NB4 (cell line): ENCODE data around the gene USP30.
A peak's percentile ranks its signal among the peaks of the same experiment; 100 is the strongest.

Experiments used
- DNase-seq: peaks from one replicate; pipeline ENCODE4 v3.0.0; 2010; ENCODE audit warnings: low read depth
- H3K4me3 ChIP-seq: one replicate; pipeline ENCODE4 v1.5.1; 2011; ENCODE audit warnings: mild to moderate bottlenecking, low read depth, low read length, moderate library complexity
- MYC ChIP-seq: IDR thresholded peaks from 2 replicates; pipeline ENCODE4 v1.6.1; 2011; ENCODE audit warnings: low read depth, low read length
- POLR2A ChIP-seq: IDR thresholded peaks from 2 replicates; pipeline ENCODE4 v1.6.1; 2011; ENCODE audit warnings: mild to moderate bottlenecking; ENCODE audit not compliant: insufficient read length; ENCODE audit errors: extremely low read depth
- TF ChIP-seq, protein P1 (sequence below): IDR thresholded peaks from 2 replicates; pipeline ENCODE4 v1.6.1; 2011; ENCODE audit warnings: low read depth, low read length
- TF ChIP-seq, protein P2 (sequence below): IDR thresholded peaks from one replicate; pipeline ENCODE4 v1.5.1; 2012; ENCODE audit warnings: low read depth, low read length

Gene USP30

GRCh38 chr12:109112720-109113465 is 60.5 kb downstream of the USP30 start:
- no peak for TF ChIP-seq POLR2A
- TF ChIP-seq, protein P1, sequence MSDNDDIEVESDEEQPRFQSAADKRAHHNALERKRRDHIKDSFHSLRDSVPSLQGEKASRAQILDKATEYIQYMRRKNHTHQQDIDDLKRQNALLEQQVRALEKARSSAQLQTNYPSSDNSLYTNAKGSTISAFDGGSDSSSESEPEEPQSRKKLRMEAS: no peak
- no peak for TF ChIP-seq MYC
- TF ChIP-seq, protein P2, sequence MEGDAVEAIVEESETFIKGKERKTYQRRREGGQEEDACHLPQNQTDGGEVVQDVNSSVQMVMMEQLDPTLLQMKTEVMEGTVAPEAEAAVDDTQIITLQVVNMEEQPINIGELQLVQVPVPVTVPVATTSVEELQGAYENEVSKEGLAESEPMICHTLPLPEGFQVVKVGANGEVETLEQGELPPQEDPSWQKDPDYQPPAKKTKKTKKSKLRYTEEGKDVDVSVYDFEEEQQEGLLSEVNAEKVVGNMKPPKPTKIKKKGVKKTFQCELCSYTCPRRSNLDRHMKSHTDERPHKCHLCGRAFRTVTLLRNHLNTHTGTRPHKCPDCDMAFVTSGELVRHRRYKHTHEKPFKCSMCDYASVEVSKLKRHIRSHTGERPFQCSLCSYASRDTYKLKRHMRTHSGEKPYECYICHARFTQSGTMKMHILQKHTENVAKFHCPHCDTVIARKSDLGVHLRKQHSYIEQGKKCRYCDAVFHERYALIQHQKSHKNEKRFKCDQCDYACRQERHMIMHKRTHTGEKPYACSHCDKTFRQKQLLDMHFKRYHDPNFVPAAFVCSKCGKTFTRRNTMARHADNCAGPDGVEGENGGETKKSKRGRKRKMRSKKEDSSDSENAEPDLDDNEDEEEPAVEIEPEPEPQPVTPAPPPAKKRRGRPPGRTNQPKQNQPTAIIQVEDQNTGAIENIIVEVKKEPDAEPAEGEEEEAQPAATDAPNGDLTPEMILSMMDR: no peak
- DNase-seq: peak; percentile 58
- peak overlapping the region; percentile 19 for H3K4me3 ChIP-seq

DNA sequence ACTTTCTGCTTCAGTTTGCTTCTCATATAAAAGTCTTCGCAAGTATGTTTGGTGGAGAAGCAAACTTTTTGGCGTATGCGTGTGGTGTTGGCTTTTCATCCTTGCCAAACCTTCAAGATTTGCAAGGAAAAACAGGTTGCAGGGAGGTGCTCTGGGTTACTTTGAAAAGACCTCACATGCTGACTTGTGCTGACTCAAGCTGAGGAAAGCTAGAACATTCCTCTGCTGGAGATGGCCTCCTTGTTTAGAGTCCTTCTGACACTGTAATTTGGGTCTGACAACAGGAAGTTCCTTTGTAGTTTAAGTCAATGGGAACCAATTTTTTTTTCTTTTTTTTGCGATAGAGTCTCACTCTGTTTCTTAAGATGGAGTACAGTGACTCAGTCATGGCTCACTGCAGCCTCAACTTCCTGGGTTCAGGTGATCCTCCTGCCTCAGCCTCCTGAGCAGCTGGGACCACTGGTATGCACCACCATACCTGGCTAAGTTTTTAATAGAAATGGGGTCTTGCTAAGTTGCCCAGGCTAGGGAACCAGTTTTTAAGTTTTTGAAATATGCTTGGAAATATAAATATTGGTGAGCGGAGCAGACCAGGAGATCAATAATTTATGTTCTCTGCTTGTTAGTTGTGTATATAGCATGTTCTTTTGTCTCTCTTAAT is 61.4 kb downstream of the USP30 start:
- peak overlapping the region; percentile 19 for H3K4me3 ChIP-seq
- peak; percentile 43 for DNase-seq
- no peak for TF ChIP-seq MYC
- TF ChIP-seq, protein P2: no peak
- TF ChIP-seq, protein P1: no peak
- TF ChIP-seq POLR2A: no peak

GRCh38 chr12:109114644-109115043 is 62.3 kb downstream of the USP30 start:
- H3K4me3 ChIP-seq: no peak overlapping the region
- TF ChIP-seq POLR2A: no peak
- TF ChIP-seq MYC: no peak
- TF ChIP-seq, protein P2: no peak
- TF ChIP-seq, protein P1: no peak
- no peak for DNase-seq

DNA sequence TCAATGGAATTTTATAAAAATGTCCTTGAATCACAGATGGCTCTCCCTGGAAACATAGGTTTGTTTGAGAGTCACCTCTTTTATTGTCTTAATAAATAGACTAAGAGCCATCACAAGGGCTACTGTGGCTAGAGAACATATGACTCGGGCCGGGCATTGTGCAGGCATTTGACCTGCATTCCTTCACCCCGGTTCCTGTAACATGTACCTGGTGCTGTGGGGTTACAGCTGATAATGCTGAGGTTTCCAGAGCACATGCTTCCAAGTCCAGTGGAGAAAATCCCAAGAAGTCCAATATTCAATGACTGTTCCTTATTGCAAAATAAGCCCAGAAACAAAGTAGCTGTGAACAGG is 63.0 kb downstream of the USP30 start:
- H3K4me3 ChIP-seq: peak overlapping the region; percentile 16
- TF ChIP-seq, protein P2: no peak
- TF ChIP-seq, protein P1: no peak
- TF ChIP-seq MYC (no peak), POLR2A (no peak)
- no peak for DNase-seq

GRCh38 chr12:109115758-109116610 is 63.6 kb downstream of the USP30 start, which contains the start of gene ACACB:
Gene ACACB (plus strand): TSS chr12:109116587. CDS start chr12:109139406, 22,819 bp downstream.
- peak within 1 kb of the TSS; percentile 16 for H3K4me3 ChIP-seq
- TF ChIP-seq, protein P2: no peak
- TF ChIP-seq, protein P1: 0 out of 2 replicates have a peak, but pooled peaks have one; percentile 3
- peak; percentile 58; the same call in 1 of the 2 replicates for TF ChIP-seq MYC
- peak; percentile 92 for DNase-seq
